Colonic mucosa (tissue), 4 donors: ENCODE data around the gene CALD1. TPM values are rescaled to one million over a fixed set of nuclear protein-coding genes. Genes with fewer than 3 reads are reported as not detected.

Experiments used
- DNase-seq: peaks from one replicate; pipeline ENCODE4 v3.0.0-alpha.2; 2020
- H3K27ac ChIP-seq: fragments of 200-600 bp; one replicate; pipeline ENCODE4 v1.8.0; 2021
- H3K27me3 ChIP-seq: fragments of 200-600 bp; one replicate; pipeline ENCODE4 v1.8.0; 2021
- H3K36me3 ChIP-seq: fragments of 200-600 bp; one replicate; pipeline ENCODE4 v1.8.0; 2021
- H3K4me1 ChIP-seq: fragments of 200-600 bp; one replicate; pipeline ENCODE4 v1.8.0; 2021; ENCODE audit warnings: mild to moderate bottlenecking
- H3K4me3 ChIP-seq: fragments of 200-600 bp; one replicate; pipeline ENCODE4 v1.8.0; 2021
- H3K9ac ChIP-seq, 2 donors: one replicate each; pipeline ENCODE4 v1.7.0; 2013; ENCODE audit warnings: control low read depth in 2 of 2, low read depth in 2 of 2, low read length in 2 of 2
- H3K9me3 ChIP-seq: fragments of 200-600 bp; one replicate; pipeline ENCODE4 v1.8.0; 2021
- intact Hi-C: fragments of 100-400 bp; cut with DNase I; formaldehyde crosslinking; loops from one replicate; pipeline ENCODE4 v1.14.1; 2022
- total RNA-seq, 2 donors: library from RNA; stranded (reverse); fragmentation: NEBNext Ultra II Directional in 1 of 2; extraction: Animal tissue kit (Norgen Biotek cat#: 25700) in 1 of 2; gene quantifications; one replicate each; pipeline ENCODE4 v1.2.1, GENCODE V29; 2021
- TF ChIP-seq, protein P1 (sequence below): fragments of 200-600 bp; IDR thresholded peaks from one replicate; pipeline ENCODE4 v1.8.0; 2022; ENCODE audit warnings: antibody characterized with exemption, mild to moderate bottlenecking
- donor health status: healthy.
- donor health status: DM: no; HTN: no; CAD: no.
- donor health status: DM: no; HTN: no; CAD: no.

Gene CALD1, protein sequence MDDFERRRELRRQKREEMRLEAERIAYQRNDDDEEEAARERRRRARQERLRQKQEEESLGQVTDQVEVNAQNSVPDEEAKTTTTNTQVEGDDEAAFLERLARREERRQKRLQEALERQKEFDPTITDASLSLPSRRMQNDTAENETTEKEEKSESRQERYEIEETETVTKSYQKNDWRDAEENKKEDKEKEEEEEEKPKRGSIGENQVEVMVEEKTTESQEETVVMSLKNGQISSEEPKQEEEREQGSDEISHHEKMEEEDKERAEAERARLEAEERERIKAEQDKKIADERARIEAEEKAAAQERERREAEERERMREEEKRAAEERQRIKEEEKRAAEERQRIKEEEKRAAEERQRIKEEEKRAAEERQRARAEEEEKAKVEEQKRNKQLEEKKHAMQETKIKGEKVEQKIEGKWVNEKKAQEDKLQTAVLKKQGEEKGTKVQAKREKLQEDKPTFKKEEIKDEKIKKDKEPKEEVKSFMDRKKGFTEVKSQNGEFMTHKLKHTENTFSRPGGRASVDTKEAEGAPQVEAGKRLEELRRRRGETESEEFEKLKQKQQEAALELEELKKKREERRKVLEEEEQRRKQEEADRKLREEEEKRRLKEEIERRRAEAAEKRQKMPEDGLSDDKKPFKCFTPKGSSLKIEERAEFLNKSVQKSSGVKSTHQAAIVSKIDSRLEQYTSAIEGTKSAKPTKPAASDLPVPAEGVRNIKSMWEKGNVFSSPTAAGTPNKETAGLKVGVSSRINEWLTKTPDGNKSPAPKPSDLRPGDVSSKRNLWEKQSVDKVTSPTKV
- 100 to 1,000 TPM in 1 of 2 donors, 10 to 100 TPM in 1; 27.4 to 193 TPM for total RNA-seq

DNA sequence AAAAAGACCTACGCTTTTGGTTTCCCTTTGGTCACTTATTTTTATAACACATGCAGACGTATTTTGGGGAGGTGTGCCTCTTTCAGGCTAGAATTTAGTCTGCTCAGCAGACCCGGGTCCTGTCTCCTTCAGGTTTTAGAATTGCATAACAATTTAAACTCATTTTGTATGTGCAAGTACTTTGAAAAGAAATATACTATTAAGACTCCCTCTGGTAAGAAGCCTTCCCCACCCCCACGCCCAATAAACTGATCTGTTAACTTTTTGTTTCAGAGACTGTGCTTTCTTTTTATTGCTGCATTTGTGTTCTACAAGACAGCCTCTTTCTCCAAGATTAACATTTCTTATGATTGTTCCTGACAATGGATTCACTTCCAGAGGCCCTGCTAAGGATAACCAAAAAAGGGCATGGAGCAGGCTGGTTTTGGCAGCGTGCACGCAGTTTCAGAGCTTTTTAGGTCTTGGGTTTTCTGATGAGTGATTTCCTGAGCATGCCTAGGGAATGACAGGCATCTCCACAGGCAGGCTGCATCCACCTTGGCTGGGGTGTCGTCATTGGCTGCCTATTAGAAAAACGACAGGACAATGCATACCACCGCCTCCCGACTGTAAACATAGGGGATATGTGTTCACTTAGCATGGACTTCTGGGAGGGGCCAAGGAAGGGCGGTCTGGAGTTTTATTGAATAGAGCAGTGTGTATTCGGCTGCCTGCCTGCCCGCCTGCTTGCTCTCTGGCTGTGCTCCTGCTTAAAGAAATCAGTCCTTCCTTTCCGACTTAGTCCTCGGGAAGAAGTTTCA lies at the start of gene CALD1:
Gene CALD1, plus strand, starts transcription at position 694 of the 800 bp plus-strand sequence. CDS start 88,100 bp downstream, outside the sequence.
- peak within 1 kb of the TSS; percentile 54 for H3K27ac ChIP-seq
- H3K4me3 ChIP-seq: peak within 1 kb of the TSS; percentile 14
- TF ChIP-seq, protein P1, sequence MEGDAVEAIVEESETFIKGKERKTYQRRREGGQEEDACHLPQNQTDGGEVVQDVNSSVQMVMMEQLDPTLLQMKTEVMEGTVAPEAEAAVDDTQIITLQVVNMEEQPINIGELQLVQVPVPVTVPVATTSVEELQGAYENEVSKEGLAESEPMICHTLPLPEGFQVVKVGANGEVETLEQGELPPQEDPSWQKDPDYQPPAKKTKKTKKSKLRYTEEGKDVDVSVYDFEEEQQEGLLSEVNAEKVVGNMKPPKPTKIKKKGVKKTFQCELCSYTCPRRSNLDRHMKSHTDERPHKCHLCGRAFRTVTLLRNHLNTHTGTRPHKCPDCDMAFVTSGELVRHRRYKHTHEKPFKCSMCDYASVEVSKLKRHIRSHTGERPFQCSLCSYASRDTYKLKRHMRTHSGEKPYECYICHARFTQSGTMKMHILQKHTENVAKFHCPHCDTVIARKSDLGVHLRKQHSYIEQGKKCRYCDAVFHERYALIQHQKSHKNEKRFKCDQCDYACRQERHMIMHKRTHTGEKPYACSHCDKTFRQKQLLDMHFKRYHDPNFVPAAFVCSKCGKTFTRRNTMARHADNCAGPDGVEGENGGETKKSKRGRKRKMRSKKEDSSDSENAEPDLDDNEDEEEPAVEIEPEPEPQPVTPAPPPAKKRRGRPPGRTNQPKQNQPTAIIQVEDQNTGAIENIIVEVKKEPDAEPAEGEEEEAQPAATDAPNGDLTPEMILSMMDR: no peak
- no peaks in the 10 kb centered on the region for H3K4me1 ChIP-seq
- peak within 1 kb of the TSS; percentile 40 to 55 for H3K9ac ChIP-seq
- no peaks in the 10 kb centered on the region for H3K27me3 ChIP-seq
- no peaks in the 10 kb centered on the region for H3K36me3 ChIP-seq
- DNase-seq: peak; percentile 57
- intact Hi-C loops: no loop called here
- no peaks in the 10 kb centered on the region for H3K9me3 ChIP-seq

DNA sequence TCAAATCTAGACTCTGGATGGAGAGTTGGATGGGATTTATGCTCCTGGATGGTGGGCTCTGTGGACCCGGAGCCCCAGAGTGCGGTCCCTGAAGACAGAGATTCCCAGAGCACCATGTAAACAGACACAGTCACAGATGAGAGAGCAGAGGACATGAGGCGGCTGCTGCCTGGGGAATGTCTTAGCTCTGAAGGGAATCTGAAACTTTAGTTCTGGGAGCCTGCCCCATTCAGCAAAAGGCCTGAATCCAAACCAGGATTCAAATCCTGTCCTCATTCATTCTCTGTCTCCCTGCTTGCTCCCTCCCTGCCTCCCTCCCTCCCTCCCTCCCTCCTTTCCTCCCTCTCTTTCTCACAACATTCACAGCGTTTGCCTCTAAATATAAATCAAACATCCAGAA lies 49.5 kb upstream of the CALD1 start:
- intact Hi-C loops: no loop called here
- Histone ChIP-seq H3K9me3 (no peaks in the 10 kb centered on the region), H3K9ac (no peak overlapping the region), H3K4me1 (no peaks in the 10 kb centered on the region), H3K4me3 (no peak overlapping the region), H3K27me3 (no peaks in the 10 kb centered on the region), H3K36me3 (no peaks in the 10 kb centered on the region), H3K27ac (peak overlapping the region; percentile 50)
- TF ChIP-seq, protein P1: no peak
- no peak for DNase-seq

DNA sequence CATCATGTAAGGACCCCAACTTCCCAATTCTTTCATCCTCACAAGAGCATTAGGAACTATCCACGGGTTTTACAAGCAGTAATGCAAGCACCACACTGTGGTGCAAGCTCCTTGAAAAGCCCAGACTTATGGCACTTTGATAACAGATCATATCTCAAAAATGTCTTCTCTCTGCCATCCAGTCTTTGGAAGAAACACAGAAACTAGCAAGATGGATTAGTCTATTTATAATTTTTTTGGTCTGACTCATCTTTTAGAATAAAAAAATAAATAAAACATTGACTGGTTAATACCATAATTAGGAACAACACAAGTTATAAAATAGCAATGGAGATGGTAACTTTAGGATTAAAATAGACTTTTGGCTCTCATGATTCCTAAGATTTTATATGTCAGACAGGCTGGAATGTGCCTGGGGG lies 49.0 kb upstream of the CALD1 start:
- intact Hi-C loops: no loop called here
- H3K4me3 ChIP-seq: no peak overlapping the region
- H3K27me3 ChIP-seq: no peaks in the 10 kb centered on the region
- H3K4me1 ChIP-seq: no peaks in the 10 kb centered on the region
- H3K27ac ChIP-seq: peak overlapping the region; percentile 50
- TF ChIP-seq, protein P1: no peak
- no peaks in the 10 kb centered on the region for H3K9me3 ChIP-seq
- no peaks in the 10 kb centered on the region for H3K36me3 ChIP-seq
- DNase-seq: no peak
- no peak overlapping the region for H3K9ac ChIP-seq

DNA sequence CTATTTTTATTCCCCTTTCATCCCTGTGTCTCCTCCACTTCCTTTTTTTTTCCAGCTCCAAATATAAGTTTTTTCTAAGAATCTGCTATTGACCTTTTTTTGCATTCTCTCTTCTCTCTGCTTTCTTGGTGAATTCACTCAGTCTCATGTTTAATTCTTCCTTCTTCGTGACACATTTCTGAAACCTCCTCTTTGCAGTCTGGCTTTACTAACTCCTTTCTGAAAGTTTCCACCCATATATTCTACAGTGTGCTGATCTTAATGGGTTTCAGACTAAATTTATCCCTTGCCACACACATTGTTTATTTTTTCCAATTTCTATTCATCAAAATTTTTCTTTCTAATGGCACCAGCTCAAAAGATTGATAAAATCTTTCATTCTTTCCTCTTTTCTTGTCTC lies 47.8 kb upstream of the CALD1 start:
- Histone ChIP-seq H3K9ac (no peak overlapping the region), H3K36me3 (no peaks in the 10 kb centered on the region), H3K4me1 (no peaks in the 10 kb centered on the region), H3K27me3 (no peaks in the 10 kb centered on the region), H3K4me3 (no peak overlapping the region), H3K27ac (no peak overlapping the region), H3K9me3 (no peaks in the 10 kb centered on the region)
- DNase-seq: no peak
- TF ChIP-seq, protein P1: no peak
- intact Hi-C loops: no loop called here

DNA sequence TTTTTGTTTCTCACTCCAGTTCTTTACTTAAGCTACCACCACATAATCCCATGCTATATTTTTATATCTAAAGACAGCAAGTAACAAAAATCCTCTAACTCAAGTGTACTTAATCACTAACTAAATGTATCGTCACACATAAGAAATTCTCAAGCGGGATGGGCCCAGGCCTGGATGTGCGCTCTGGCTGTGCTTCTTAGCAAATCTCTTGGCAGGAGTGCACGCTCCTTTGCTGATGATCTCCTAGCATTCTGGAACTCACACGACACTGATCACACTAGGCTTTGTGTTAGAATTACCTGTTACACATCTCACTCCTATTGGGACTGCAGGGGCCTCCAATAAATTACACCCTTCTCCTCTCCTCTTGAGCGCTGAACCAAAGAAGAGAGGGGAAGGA lies 46.7 kb upstream of the CALD1 start:
- no peak overlapping the region for H3K9ac ChIP-seq
- no peaks in the 10 kb centered on the region for H3K36me3 ChIP-seq
- no peaks in the 10 kb centered on the region for H3K27me3 ChIP-seq
- H3K4me3 ChIP-seq: no peak overlapping the region
- intact Hi-C loops: no loop called here
- no peaks in the 10 kb centered on the region for H3K4me1 ChIP-seq
- no peaks in the 10 kb centered on the region for H3K9me3 ChIP-seq
- no peak overlapping the region for H3K27ac ChIP-seq
- no peak for DNase-seq
- TF ChIP-seq, protein P1: no peak
